ENCODE results near the gene COL13A1.

The COL13A1 gene

GRCh38 chr10:69828144-69828870, 26.6 kb downstream of the COL13A1 start:
- Histone ChIP-seq H3K27ac (ENCODE audit: low read depth, low read length, poor library complexity, severe bottlenecking) (no peak overlapping the region), H3K9ac (ENCODE audit: low read length) (no peak overlapping the region), H3K4me3 (ENCODE audit: low read depth, low read length, poor library complexity, severe bottlenecking) (no peak overlapping the region), H3K9me3 (ENCODE audit: low read length) (no peaks in the 10 kb centered on the region), H2AFZ (ENCODE audit: low read length) (no peak overlapping the region), H3K9me2 (ENCODE audit: low read depth, low read length) (no peaks in the 10 kb centered on the region), H3K4me2 (ENCODE audit: low read length) (no peak overlapping the region), H3K79me2 (ENCODE audit: insufficient read depth, low read length) (no peaks in the 10 kb centered on the region), H3K27me3 (ENCODE audit: insufficient read depth, low read length) (0 out of 2 replicates have a peak, but pooled peaks cover 3% of the 10 kb centered on the region), H4K20me1 (ENCODE audit: insufficient read depth, low read length) (no peaks in the 10 kb centered on the region), H3K4me1 (ENCODE audit: insufficient read depth, low read length, severe bottlenecking) (no peaks in the 10 kb centered on the region), H3F3A (ENCODE audit: insufficient read depth, low read length) (no peaks in the 10 kb centered on the region), H3K36me3 (ENCODE audit: insufficient read depth, low read length) (no peaks in the 10 kb centered on the region)
- TF ChIP-seq, protein P1, sequence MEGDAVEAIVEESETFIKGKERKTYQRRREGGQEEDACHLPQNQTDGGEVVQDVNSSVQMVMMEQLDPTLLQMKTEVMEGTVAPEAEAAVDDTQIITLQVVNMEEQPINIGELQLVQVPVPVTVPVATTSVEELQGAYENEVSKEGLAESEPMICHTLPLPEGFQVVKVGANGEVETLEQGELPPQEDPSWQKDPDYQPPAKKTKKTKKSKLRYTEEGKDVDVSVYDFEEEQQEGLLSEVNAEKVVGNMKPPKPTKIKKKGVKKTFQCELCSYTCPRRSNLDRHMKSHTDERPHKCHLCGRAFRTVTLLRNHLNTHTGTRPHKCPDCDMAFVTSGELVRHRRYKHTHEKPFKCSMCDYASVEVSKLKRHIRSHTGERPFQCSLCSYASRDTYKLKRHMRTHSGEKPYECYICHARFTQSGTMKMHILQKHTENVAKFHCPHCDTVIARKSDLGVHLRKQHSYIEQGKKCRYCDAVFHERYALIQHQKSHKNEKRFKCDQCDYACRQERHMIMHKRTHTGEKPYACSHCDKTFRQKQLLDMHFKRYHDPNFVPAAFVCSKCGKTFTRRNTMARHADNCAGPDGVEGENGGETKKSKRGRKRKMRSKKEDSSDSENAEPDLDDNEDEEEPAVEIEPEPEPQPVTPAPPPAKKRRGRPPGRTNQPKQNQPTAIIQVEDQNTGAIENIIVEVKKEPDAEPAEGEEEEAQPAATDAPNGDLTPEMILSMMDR (IDR thresholded peaks at IDR 0.05; ENCODE audit: low read length): no peak
- TF ChIP-seq EZH2 (IDR thresholded peaks at IDR 0.05; ENCODE audit: borderline replicate concordance, low read length): no peak

- no peaks in the 10 kb centered on the region for H3F3A ChIP-seq (ENCODE audit: insufficient read depth, low read length)
- no peak overlapping the region for H3K4me2 ChIP-seq (ENCODE audit: low read length)
- H3K27ac ChIP-seq (ENCODE audit: low read depth, low read length, poor library complexity, severe bottlenecking): no peak overlapping the region
- no peak overlapping the region for H3K4me3 ChIP-seq (ENCODE audit: low read depth, low read length, poor library complexity, severe bottlenecking)
- H4K20me1 ChIP-seq (ENCODE audit: insufficient read depth, low read length): no peaks in the 10 kb centered on the region
- H3K36me3 ChIP-seq (ENCODE audit: insufficient read depth, low read length): no peaks in the 10 kb centered on the region
- no peaks in the 10 kb centered on the region for H3K4me1 ChIP-seq (ENCODE audit: insufficient read depth, low read length, severe bottlenecking)
- no peak overlapping the region for H2AFZ ChIP-seq (ENCODE audit: low read length)
- H3K9me2 ChIP-seq (ENCODE audit: low read depth, low read length): no peaks in the 10 kb centered on the region
- H3K9me3 ChIP-seq (ENCODE audit: low read length): no peaks in the 10 kb centered on the region
- 0 out of 2 replicates have a peak, but pooled peaks cover 3% of the 10 kb centered on the region for H3K27me3 ChIP-seq (ENCODE audit: insufficient read depth, low read length)
- H3K9ac ChIP-seq (ENCODE audit: low read length): no peak overlapping the region
- H3K79me2 ChIP-seq (ENCODE audit: insufficient read depth, low read length): no peaks in the 10 kb centered on the region
- no peak for TF ChIP-seq EZH2 (IDR thresholded peaks at IDR 0.05; ENCODE audit: borderline replicate concordance, low read length)
- TF ChIP-seq, protein P1 (IDR thresholded peaks at IDR 0.05; ENCODE audit: low read length): no peak
These were observed 28.1 kb downstream of the COL13A1 start for GRCh38 chr10:69829775-69830174.

- Histone ChIP-seq H3K27me3 (ENCODE audit: insufficient read depth, low read length) (0 out of 2 replicates have a peak, but pooled peaks cover 3% of the 10 kb centered on the region), H3K4me3 (ENCODE audit: low read depth, low read length, poor library complexity, severe bottlenecking) (no peak overlapping the region), H3F3A (ENCODE audit: insufficient read depth, low read length) (no peaks in the 10 kb centered on the region), H3K36me3 (ENCODE audit: insufficient read depth, low read length) (no peaks in the 10 kb centered on the region), H4K20me1 (ENCODE audit: insufficient read depth, low read length) (no peaks in the 10 kb centered on the region), H3K79me2 (ENCODE audit: insufficient read depth, low read length) (no peaks in the 10 kb centered on the region), H3K4me2 (ENCODE audit: low read length) (no peak overlapping the region), H3K9me2 (ENCODE audit: low read depth, low read length) (no peaks in the 10 kb centered on the region), H3K27ac (ENCODE audit: low read depth, low read length, poor library complexity, severe bottlenecking) (no peak overlapping the region), H3K9ac (ENCODE audit: low read length) (no peak overlapping the region), H2AFZ (ENCODE audit: low read length) (no peak overlapping the region), H3K4me1 (ENCODE audit: insufficient read depth, low read length, severe bottlenecking) (no peaks in the 10 kb centered on the region), H3K9me3 (ENCODE audit: low read length) (no peaks in the 10 kb centered on the region)
- no peak for TF ChIP-seq EZH2 (IDR thresholded peaks at IDR 0.05; ENCODE audit: borderline replicate concordance, low read length)
- TF ChIP-seq, protein P1 (IDR thresholded peaks at IDR 0.05; ENCODE audit: low read length): no peak
These were observed 29.6 kb downstream of the COL13A1 start for GRCh38 chr10:69831231-69831855.
